Gastrocnemius medialis (tissue), 4 donors: ENCODE measurements around the gene MSI2.

Experiments used
- POLR2A ChIP-seq, 2 donors: fragments of 450-650 bp; IDR thresholded peaks; one replicate each; pipeline ENCODE4 v1.6.1; 2017; ENCODE audit warnings: antibody characterized with exemption in 2 of 2, mild to moderate bottlenecking in 2 of 2, moderate library complexity in 2 of 2
- TF ChIP-seq, protein P1 (sequence below), 5 experiments: fragments of 450-650 bp in 3 of 5; fragments of 200-600 bp in 2 of 5; sonication (generic) in 2 of 5; IDR thresholded peaks in 4 of 5; conservative IDR thresholded peaks in 1 of 5; 1 replicate in 4 of 5; 2 replicates in 1 of 5; pipeline ENCODE4 v1.5.1; 2016 to 2019; ENCODE audit warnings: antibody characterized with exemption in 5 of 5, mild to moderate bottlenecking in 3 of 5, moderate library complexity in 3 of 5

DNA sequence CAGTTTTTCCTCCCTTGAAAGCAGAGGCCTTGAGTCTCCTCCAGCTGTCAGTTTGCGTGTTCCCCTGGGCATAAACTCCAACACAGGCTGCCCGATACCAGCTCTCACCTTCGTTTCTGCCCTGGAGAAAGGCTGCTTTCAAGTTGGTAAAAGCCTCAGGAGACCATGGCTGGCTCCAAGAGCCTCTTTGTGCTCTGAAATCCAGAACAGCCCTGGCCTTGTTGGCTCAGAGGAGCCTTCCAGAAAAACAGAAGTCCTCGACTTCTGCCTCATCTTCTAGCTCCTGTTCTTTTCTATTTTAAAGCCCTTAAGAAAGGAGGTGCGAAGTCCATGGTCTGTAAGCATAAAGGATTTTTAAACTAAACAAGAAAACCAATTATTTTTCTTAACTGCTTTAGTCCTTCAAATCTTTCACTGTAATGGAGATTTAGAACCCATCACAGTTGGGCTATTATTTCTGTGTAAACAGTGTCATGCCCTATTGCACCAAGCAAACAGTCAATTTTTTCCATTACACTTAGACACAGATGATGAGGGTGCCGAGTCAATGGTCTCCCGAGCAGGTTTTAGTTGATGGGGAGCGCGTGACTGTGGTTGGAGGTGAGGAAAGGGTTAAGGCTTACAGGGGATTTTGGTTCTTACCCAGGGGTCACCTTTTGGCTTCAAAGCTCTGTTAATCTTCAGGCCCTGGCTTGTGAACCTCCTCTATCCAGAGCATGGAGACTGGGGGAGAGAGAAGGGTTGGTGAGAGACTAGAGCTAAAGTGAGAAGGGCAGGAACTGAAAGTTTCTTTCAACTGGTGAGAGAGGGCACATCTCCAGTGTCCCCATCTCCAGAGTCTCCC, 212.8 kb downstream of the MSI2 start:
- TF ChIP-seq, protein P1, sequence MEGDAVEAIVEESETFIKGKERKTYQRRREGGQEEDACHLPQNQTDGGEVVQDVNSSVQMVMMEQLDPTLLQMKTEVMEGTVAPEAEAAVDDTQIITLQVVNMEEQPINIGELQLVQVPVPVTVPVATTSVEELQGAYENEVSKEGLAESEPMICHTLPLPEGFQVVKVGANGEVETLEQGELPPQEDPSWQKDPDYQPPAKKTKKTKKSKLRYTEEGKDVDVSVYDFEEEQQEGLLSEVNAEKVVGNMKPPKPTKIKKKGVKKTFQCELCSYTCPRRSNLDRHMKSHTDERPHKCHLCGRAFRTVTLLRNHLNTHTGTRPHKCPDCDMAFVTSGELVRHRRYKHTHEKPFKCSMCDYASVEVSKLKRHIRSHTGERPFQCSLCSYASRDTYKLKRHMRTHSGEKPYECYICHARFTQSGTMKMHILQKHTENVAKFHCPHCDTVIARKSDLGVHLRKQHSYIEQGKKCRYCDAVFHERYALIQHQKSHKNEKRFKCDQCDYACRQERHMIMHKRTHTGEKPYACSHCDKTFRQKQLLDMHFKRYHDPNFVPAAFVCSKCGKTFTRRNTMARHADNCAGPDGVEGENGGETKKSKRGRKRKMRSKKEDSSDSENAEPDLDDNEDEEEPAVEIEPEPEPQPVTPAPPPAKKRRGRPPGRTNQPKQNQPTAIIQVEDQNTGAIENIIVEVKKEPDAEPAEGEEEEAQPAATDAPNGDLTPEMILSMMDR (IDR thresholded peaks at IDR 0.05 in 4 of 5, conservative IDR thresholded peaks at IDR 0.05 in 1 of 5) = no peak
- TF ChIP-seq POLR2A (IDR thresholded peaks at IDR 0.05) = no peak
